ENCODE measurements around the gene MICALL2.

The MICALL2 gene

DNA sequence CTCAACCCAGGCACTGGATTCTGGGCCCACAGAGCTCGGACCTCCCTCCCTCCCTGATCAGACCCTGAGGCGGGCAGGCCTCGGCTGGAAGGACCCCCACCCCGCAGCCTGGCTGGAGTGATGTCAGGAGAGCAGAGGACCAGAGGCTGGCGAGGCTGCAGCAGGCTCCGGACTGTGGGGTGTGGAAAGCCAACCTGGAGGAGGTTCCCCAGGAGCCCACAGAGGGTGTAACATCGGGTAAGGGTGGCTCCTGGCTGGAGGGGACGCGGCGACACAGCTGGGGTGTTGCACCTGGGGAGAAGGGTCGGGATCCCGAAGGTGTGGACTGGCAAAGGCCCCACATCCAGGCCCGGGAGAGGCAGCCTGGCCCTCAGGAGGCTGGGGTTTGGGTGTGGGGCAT is 8.9 kb upstream of the MICALL2 start:
- no peak for DNase-seq (ENCODE audit: low read depth)

DNA sequence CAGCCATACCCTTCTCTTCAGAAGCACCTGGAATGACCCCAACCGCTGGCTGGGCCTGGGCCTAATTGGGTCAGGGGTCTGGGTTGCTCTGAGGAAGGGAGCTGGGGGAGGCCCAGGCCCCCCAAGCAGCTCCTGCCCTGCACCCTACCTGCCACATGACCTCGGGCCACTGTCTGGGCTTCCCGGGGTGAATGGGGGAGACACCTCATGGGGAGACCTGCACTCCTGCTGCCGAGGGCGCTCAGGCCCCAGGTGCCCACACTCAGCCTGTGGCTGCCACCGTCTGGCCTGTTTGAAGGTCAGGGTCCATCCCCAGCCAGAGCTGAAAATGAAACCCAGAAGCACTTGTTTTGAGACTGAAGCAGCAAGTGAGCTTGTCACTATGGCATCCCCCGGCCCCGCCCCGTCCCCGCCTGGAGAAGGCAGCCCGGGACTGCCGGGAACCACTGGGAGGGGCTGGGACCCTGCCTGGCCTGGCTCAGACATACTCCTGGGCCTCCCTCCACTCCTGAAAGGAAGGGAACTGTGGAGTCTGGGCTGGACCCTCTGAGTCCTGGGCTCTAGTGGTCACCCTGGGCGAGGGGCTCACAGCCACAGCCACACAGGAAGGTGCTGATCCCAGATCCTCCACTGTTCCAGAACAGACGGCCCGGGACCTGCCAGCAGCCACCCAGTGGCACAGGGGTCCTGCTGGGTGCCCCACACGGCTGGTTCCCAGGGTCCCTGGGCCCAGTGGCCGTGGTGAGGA is 7.4 kb upstream of the MICALL2 start:
- no peak for DNase-seq (ENCODE audit: low read depth)

DNA sequence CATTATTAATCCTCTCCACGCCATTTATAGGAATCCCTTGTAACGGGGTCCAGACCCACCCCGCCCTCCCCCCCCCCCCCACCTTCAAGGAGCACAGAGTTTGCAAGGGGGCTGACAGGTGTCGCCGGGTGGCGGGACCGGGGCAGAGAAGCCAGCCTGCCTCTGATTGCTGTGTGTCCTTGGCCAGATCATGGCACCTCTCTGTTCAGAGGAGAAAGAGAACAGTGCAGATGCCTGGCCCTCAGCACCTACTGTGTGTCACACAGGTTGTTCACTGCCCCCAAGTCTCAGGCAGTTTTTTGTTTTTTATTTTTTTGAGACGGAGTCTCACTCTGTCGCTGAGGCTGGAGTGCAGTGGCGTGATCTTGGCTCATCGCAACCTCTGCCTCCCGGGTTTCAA is 5.4 kb upstream of the MICALL2 start:
- DNase-seq (ENCODE audit: low read depth), result no peak

DNA sequence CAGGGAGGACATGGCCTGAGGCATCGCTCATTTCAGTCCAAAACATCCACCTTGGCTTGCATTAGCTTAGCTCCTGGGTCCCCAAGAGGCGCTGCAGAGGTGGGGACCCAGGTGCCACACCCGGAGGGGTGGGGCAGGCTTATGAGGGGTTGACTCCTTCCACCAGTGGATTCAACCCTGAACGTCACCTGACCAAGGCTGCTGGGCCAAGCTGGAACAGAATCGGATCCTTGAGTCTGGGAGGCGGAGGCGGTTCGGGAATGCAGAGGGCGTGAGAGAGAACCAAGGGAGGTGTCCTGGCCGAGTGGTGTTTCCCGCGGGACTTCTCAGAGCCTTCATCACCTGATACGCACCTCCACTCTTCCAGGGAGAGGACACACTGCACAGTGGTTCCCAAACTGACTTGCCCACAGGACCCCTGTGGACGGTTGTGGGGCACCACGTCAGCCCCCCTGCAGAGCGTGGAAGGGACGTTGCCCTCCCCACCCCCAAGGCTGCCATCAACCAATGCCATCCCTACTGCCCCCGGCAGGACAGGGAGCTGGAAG is 4.5 kb upstream of the MICALL2 start:
- DNase-seq (ENCODE audit: low read depth), result no peak

DNA sequence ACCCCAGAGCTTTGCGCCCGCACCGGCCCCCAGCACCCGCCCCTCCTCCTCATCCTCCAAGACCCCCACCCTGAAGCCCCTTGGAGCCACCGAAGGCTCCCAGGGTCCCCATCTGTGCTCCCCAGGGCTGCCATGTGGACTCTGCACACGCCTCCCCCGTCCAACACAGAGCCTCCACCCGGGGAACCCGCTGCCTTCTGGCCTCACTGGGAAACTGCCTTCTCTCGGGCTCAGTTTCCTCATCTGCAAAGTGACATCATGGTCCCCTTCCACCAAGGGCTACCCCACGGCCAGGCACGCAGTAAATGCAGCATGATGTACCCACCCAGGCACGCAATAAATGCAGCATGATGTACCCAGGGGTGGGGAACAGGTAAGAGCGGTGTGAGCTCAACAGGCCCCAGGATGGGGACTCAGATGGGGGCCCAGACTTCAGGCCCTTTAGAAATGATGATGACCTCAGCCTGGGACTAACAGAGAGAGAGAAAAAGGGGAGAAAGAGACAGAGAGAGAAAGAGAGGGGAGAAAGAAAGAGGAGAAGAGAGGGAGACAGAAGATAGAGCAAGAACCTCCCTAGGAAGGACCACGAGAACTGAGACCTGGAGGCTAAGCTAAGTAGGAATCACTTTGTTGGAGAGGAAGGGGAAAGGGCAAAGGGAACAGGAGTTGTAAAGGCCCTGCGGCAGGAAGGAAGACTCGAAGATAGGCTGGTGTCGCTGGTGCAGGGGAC is 2.5 kb upstream of the MICALL2 start:
- DNase-seq (ENCODE audit: low read depth), result no peak

DNA sequence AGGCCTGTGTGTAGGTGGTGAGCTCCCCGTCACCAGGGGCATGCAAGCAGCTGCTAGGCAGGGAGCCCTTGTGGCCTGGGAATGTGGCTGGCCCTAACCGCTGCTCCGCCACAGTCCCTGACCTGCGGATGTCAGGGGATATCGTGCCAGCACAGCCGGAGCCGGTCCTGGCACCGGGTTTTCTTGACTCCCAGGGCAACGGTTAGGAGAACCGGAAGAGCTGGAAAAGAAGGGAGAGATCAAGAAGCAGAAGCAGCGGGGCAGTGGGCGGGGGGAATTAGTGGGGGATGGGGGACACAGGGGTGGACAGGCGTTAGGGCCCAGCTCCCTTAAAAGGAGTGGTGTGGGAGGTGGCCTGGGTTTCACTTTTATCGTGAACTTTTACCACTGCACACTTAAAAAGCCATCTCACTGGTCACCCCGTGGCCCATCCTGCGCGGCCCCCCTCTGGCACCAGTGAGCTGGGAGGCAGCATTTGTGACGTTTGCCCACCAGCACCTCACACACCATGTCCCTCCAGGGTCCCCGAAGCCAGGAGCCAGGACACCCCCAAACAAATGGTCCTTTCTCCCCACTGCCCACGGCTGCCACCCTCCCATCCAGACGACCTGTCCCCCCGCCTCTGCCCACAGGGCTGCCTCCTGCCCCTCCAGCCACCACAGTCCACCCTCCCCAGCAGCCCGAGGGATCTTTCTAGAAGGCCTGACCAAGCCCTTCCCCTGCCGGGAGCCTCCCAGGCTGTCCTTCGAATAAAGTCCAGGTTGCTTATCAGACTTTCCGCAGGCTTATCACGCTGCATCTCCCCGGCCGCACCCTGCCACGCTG is 1.8 kb upstream of the MICALL2 start:
- no peak for DNase-seq (ENCODE audit: low read depth)

DNA sequence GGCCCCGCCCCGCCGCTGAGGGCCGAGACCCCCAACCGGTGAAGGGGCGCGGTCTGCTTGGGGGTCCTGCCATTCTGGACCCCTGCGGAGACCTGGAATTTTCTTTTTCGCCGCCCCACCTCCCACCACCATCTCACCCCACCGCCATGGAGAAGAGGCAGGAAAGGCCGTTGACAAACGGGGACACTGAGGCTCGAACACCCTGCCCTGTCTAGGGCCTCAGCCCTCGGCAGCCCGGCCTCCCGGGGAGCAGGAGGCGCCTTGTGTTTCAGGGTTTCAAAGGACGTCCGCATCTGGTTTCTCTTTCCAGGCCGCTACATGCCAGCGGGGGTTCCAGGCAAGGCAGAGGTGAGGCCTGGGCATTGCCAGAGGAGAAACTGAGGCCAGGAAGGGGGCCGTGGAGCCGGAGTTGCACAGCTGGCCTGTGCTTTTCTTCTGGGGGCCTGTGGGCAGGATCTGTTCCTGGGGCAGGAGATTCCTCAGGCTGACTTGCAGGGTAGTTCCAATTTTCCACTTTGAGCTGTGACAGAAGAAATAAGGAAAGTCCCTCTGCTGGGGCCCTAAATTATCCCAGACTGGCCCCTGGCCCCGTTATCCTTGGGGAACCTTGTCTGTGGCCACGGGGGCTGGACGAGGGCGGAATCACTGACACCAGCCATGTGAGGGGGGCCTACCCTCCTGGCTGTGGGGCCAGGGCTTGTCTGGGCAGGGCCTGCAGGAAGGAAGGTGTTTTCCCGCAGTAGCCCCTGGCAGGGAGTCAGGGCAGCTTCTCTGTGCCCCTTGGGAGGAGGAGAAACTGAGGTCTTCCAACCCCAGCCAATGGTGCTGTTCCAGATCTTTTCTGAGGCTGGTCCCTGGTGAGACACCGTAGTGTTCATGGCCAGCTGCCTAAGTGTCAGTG is 900 bp upstream of the MICALL2 start:
- no peak for DNase-seq (ENCODE audit: low read depth)

DNA sequence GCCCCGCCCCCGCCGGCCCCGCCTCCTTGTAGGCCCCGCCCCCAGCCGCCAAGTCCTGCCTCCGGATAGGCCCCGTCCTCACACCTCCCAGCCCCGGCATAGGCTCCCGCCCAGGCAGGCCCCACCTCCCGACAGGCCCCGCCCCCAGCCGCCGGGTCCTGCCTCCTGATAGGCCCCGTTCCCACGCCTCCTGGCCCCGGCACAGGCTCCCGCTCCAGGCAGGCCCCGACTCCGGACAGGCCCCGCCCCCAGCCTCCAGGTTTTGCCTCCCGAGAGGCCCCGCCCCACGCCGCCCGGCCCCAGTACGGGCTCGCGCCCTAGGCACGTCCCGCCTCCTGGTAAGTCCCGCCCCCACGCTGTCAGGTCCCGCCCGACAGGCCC is 232 bp upstream of the MICALL2 start:
- DNase-seq (ENCODE audit: low read depth), result peak; percentile 96

DNA sequence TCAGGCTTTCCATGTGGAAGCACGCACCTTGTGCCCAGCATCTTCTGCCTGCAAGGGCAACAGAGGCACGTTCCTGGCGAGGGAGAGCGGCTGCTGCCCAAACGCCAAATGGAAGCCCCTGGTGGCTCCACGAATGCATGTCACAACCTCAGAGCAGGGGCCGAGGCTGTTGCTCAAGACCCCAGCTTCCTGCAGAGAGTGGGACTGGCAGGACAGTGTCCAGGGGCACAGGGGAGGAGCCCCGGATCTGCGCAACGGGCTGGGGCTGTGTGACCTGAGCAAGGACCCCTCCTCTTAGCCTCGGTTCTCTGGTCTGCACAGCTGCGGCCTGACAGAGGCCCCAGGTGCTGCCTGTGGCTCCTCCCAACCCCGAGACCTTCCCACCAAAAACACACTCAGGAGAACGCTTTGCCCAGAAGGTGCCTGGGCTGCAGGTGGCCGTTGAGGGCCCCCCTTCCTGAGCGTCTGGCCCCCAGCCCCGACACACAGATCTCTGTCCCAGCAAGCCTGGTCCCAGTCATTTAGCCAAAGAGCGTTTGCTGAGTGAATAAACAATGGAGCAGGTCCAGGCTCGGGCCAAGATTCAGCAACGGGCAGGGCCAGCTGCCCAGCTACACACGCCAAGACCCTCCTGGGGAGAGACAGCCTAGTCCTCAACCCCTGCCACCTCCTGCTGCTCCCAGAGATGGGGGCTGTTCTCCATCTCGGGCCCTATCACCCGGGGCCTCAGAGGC is 1.2 kb downstream of the MICALL2 start:
- DNase-seq (ENCODE audit: low read depth), result no peak

DNA sequence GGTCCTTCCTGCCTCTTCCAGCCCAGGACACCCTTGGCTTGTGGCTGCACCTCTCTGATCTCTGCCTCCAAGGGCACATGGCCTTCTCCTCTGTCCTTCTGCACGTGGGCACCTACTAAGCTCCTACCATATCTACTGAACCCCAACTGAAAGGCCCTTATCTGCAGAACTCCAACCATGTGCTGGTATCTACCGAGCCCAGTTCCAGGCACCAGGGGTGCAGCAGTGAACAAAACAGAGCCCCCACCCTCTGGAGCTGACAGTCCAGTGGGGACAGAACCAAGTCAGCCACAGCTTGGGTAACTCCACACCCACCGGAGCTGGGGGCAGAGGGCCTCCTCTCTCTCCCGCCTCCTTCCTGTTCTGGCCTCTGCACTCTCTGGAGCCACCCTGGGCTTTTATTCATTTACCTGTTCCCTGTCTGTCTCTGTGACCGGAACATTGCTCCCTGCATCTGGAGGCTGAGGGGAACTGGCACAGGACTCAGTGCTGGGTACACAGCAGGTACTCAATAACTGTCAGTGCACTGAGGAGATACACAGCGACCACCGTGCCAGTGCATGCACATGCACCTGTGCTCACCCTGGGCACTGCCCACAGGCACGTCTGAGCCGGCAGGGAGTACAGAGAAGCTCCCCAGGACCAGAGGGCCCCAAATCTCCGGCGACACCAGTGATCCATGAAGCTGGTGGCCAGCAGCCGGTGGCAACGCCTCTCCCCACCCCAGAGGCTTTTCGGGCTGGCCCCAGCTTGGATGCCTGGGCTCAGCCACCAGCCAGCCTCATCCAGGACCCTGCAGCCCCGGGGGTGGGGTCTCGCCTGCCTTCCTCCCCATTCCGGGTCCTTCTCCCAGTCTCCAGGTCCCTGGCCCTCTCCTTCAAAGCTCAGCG is 2.0 kb downstream of the MICALL2 start:
- DNase-seq (ENCODE audit: low read depth), result no peak

DNA sequence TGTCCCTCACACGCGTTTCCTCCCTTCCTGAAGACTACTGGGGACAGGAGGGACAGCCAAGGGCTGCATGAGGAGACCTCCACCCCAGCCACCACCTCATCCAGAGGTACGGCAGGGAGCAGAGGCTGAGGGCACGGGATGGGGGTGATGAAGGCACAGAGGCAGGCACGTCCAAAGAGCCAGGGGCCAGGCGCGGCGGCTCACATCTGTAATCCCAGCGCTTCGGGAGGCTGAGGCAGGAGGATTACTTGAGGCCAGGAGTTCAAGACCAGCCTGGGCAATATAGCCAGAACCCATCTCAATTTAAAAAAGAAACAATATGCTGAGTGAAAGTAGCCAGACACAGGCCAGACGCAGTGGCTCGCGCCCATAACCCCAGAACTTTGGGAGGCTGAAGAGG is 3.3 kb downstream of the MICALL2 start:
- no peak for DNase-seq (ENCODE audit: low read depth)

DNA sequence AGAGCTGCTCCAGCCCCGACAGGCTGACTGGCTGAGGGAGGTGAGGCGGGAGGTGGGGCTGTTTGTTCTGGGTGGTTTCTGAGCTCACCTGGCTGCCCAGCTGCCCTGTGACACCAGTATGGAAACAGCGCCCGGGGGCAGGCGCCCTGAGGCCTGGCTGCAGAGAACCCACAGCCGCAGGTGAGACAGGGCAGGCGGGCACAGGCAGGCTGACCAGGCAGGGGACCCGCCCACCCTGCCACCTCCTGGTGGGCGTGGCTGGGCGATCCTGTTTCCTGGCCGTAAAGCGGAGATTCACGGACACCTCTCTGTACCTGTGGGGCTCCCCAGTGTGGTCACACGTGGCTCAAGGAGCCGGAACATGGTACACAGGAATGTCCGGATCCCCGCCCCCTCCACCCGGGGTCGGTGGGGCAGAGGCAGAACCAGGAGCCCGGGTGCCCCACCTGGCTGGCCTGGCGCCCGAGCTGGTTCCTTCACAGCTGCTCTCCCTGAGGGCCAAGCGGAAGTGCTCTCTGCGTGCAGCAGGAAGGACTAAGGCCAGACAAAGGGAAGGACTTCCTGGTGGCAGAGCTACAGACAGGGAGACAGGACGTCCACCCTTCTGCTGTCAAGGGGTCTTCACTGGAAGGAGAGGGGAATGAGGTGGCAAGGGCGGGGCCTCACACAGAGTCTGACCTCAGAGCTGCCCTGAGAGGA is 3.9 kb downstream of the MICALL2 start:
- no peak for DNase-seq (ENCODE audit: low read depth)

DNA sequence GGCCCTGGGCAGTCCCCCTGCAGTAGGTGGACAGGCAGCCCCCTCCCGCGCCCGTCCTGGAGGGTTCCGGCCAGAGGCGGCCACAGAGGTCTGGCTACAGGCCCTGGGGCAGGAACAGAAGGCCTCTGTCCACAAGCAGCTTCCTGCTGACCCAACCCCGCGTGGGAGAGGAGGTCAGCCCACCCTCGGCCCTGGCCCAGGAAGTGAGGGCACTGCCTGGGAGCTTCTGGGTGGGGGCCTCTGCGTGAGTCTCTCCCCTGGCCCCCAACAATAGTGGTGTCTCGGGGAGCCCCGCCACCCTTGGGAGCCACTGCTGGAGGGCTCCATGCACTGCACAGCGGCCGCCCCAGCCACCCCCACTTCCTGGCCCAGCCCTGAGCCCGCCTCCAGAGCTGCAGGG is 4.7 kb downstream of the MICALL2 start:
- DNase-seq (ENCODE audit: low read depth), result no peak

DNA sequence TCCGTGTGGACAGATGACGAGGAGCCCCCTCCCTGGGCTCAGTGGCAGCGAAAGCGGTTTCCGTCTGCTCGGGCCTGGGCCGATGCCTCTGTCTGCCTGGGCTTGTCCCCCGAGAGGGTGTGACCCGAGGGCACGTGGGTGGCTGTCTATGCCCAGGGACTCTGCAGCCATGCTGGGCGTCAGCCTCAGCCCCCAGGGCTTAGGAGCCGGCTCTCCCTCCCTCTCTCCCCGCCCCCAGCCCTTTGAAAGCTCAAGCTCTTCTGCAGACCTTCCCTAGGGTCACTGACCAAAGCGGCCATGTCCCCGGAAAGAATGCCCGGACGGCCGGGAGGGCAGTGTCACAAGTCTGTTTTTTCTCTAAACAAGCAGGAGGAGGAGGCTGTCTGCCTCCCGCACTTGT is 7.1 kb downstream of the MICALL2 start:
- DNase-seq (ENCODE audit: low read depth), result no peak

DNA sequence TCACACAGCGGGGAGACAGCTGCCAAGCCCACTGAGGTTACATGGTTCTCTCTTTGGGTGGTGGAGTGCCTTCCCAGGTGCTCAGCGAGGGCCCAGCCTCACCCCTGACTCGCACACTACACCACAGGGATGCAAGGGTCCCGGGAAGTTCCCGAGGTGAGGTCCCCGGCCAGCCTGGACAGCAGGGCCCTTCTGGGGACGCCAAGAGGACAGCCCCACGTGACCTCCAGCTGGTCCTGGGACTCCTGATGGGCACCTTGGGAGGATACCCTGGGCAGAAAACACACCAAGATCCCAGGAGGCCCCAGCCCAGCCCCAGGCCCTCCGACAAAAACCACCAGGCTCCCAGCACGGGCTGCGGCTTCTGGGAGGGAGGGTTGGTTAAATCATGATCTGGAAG is 8.3 kb downstream of the MICALL2 start:
- no peak for DNase-seq (ENCODE audit: low read depth)

DNA sequence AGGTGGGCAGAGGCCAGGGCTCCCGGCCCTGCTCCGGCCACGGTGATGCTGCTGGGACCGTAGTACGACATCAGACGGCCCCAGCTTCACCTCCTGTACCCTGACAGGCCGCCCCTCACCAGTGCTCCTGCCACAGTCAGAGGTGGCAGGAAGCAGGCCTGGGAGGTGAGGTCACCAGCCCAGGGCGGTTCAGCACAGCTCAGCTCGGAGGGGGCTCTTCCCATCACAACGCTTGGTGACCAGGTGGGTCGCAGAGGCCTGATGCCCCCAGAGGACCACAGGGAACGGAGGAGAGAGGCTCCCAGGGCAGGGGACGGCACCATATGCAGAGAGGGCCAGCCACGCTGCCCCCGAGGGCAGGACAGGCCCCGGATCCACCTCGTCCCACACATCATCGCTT is 8.8 kb downstream of the MICALL2 start:
- no peak for DNase-seq (ENCODE audit: low read depth)

DNA sequence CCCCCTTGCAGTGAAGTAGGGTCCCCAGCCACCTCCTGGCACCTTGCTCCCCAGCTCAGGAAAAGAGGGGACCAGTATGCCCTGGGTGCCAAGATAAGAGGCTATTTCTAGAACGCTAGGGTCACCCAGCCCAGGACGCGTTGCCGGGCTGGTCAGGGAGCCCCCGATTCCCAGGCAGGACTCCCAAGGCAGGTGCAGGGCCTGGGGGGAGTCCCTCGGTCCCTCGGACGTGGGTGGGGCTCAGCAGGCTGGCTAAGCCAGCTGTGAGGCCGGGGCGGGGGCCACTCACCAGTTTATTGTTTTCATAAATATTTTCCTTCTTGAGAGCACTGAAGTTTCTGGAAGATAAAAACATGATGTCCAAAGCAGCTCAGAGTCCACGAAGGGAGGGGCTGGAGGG is 9.3 kb downstream of the MICALL2 start:
- DNase-seq (ENCODE audit: low read depth), result no peak

DNA sequence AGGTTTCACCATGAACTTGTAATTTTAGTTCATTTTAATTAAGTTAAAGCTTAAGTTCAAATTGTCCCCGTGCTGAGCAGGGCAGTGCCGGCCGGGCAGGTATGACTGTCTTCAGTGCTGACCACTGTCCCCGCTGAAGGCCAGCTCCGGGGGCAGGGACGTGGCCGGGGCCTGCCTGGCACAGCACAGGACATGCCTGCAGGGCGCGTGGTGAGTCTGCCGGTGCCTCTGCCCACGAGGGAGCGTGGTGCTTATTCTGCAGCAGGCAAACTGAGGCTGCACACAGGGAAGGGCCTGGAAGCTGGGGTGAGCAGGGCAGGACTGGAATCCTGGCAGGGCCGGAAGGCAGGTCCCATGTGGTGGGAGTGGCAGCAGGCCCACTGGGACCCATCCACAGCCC is 9.8 kb downstream of the MICALL2 start:
- DNase-seq (ENCODE audit: low read depth), result no peak

DNA sequence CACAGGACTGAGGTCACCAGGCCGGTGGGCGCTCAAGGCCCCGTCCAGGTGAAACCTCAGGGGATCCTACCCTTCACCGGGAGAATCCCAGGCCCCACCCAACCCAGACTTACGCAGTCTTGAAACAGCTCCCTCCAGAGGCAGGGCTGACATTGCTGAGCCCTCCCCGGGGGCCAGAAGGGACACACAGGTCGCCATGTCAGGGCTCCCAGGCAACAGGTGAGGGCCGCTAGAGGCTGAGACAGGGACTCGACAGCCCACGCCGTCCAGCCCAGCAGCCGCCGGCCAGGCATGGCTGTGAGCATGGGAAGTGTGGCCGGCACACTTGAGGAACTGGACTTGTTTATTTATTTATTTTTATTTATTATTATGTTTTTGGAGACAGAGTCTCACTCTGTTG is 10.3 kb downstream of the MICALL2 start:
- no peak for DNase-seq (ENCODE audit: low read depth)
